Measurements from ENCODE around the gene HIVEP3.
"Not testable (repeated sequence)": the region's sequence is repeated elsewhere in the genome, so short reads cannot be mapped to it uniquely, and the experiment has no call there.

The HIVEP3 gene

DNA sequence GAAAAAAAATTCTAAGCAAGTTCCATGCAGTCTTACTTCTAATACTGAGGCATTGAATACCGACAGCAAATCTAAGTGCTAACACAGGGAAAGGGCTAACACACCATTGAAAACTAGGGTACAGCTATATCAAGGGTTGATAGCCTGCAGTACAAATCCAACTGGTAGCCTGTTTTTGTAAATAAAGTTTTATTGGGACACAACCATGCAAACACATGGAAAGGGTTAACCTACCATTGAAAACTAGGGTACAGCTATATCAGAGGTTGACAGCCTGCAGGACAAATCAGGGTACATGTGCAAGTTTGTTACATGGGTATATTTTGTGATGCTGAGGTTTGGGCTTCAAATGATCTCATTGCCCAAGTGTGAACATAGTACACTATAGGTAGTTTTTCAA is 212.9 kb downstream of the HIVEP3 start:
- no peak for DNase-seq

DNA sequence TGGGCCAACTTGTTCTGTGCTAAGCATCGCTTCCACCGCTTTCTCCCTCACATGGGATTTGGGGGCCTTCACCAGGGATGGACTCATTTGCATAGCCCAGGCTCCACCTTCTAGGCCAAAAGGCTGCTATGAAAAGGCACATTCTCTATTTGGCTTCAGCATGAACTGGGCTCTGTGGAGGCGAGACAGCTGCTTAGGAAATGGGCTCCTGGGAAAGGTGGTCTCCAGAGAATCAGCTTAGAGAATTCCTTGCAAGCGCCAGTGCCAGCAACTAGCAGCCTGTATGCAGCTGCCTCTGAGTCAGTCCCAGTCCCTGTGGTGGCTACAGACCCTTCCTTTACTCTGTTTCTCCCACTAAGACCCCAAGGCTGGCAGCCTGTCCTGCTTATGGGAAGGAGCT is 214.5 kb downstream of the HIVEP3 start:
- no peak for DNase-seq

- DNase-seq = no peak
These were observed 216.0 kb downstream of the HIVEP3 start for GRCh38 chr1:41702771-41703170.

GRCh38 chr1:41700986-41701535 is 217.7 kb downstream of the HIVEP3 start:
- no peak for DNase-seq

DNA sequence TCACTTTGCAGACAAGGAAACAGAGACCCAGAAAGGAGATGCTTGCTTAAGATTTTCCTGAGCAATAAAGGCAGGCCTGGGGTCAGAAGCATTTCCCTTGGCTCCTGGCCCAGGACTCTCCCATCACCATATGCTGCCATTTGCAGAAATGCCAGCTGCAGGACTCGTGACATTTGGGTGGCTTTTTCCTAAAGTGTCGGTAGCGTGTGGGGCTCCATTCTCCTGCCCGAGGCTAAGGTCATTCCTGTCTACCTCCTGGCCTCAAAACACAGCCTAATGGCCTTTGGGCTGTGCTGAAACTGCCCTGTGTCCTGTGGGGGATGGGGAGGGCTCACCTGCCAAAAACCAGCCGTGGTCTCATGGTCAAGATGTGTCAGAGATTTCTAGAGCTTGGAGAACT is 218.1 kb downstream of the HIVEP3 start:
- no peak for DNase-seq

GRCh38 chr1:41699861-41700248 is 218.9 kb downstream of the HIVEP3 start:
- DNase-seq = no peak

- DNase-seq = no peak
These were observed 219.5 kb downstream of the HIVEP3 start for GRCh38 chr1:41698916-41699860.

DNA sequence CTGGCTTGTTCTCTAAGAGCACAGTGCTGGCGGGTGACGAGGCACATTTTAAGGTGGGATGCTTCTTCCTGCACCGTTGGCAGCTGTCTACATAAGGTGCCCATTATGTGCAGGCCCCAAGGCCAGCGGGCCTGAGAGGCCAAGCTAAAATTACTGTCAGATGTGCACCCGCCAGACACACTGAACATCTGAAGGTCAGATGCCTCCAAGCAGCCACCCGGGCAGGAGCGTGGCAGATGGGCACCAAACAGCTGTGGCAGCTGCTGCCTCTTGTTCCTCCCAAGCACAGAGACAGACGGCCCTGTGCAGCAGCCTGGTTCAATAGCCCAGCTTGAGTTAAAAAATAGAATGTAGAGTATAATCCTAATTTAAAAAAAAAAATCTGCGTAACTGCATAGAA is 222.3 kb downstream of the HIVEP3 start:
- DNase-seq = no peak

- DNase-seq = peak; percentile 86
These were observed 223.5 kb downstream of the HIVEP3 start for GRCh38 chr1:41695118-41695745.

GRCh38 chr1:41691966-41692365 is 226.8 kb downstream of the HIVEP3 start:
- DNase-seq = not testable (repeated sequence)

GRCh38 chr1:41691424-41691823 is 227.3 kb downstream of the HIVEP3 start:
- DNase-seq = no peak

DNA sequence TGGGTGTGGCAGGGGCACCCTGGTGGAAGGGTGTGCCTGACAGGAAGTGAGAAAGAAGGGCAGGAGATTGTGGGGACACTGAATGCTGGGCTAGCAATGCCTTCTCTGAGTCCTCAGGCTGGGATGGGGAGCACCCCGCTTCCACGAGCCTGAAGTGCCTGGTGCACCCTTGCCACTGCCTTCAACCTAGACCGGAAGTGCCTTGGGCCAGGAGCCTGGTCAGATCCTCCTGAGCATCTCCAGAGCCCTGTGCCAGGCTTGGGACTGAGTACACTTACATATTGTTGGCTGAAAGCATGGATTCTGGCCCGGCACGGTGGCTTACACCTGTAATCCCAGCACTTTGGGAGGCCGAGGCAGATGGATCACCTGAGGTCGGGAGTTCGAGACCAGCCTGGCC is 228.4 kb downstream of the HIVEP3 start:
- DNase-seq = no peak

GRCh38 chr1:41689558-41689981 is 229.2 kb downstream of the HIVEP3 start:
- peak; percentile 20 for DNase-seq

- DNase-seq = no peak
These were observed 229.6 kb downstream of the HIVEP3 start for GRCh38 chr1:41689139-41689538.

DNA sequence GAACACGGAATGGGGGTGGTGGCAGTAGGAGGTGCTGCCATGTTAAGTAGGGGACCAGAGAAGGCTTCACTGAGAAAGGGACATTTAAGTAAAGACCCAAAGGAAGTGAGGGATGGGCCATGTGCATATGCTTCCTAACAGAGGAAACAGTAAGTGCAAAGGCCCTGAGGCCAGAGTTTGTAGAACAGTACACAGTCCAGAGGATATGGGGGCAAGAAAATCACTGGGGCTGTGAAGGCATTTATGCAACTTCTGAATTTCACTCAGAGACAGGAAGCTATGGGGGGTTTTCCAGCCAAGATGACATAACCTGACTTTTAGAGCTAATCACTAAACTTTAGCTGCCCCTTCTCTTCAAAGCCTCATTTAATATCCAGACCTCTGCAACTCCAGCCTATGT is 231.7 kb downstream of the HIVEP3 start:
- DNase-seq = no peak

DNA sequence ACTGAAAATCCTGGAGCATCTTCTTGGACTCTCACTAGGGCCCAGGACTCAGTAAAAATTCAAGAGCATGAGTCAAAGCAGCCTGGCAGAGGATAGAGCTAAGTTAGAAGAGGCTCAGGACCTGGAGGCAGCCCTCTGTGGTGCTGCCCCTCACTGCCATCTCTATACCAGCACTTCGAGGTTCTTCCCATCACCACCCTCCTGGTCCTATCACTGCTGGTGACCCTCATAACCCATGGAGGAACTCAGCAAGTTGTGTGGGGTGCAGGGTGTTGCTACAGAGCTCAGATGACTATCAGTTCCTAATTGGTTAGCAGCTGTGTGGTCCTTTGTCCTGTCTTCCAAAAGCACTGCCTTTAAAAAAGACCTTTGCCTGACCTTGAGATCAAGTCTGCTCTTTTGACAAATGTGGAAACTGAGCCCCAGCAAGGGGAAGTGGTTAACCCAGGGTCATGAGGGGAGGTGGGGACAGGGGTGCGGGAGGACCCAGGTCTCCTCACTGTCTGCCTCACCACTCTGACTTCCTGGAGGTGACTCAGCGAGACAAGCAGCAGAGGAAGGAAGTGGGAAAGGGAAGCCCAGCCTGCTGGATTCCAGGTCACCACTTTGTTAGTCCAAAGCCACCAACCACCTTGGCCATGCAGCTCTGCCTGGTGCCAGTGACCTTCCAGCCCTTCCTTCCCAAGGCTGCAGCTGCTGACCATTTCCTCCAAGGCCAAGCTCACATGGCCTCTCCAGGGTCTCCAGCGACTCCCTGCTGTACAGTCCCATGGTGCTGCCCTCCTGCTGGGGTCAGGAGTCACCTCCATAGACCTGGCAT is 234.8 kb downstream of the HIVEP3 start:
- DNase-seq = peak; percentile 43

DNA sequence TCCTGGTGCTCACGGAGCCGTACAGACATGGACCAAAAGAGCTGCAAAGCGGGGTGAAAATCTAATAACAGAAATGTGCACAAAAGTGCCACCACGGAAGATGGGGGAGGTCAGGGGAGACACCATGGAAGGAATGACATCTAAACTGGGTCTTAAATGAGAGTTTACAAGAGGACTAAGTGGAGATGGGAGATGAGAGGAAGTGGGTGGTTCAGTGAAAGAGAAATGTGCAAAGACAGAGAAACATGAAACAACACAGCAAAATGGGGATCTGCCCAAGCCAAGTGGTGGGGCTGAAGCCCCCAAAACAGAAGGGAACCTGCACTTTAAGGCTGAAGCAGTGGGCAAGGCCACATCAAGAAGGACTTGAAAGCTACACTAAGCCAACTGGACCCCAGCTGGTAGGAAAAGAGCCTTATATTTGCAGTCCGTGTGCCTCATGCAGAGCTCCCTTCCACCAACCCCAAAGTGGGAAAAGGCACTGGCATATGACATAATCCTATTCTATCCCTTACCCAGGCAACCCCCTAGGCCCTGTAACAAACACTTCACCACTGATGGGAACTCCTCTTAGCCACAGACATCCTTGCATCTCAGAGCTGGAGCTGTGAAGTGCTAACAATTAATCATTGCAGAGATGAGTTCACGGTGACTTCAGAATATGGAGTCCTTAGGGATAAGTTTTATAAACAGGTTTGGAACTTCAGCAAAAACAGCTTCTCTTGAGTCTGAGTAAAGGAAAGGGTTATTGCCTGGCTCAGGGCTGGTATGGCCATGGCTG is 235.7 kb downstream of the HIVEP3 start:
- no peak for DNase-seq

DNA sequence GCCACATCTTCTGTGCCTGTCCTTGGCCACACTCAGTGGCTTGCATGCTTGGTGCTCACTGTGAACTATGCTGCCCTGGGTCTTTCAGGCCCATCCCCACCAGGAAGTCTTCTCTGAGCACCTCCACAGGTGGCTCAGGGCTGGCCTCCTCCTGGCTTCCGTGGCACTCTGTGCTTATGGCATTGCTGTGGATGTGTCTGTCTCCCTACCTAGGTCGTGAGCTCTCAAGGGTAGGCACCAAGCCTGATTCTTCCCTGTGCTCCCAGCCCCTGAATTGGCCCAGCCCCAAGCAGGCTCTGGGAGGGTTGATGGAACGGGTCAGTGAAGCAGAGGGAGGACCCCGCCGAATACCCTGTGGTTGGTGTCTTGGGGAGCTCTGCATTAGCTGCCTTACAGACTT is 236.6 kb downstream of the HIVEP3 start:
- DNase-seq = no peak

- DNase-seq = no peak
These were observed 237.2 kb downstream of the HIVEP3 start for GRCh38 chr1:41681331-41682098.

DNA sequence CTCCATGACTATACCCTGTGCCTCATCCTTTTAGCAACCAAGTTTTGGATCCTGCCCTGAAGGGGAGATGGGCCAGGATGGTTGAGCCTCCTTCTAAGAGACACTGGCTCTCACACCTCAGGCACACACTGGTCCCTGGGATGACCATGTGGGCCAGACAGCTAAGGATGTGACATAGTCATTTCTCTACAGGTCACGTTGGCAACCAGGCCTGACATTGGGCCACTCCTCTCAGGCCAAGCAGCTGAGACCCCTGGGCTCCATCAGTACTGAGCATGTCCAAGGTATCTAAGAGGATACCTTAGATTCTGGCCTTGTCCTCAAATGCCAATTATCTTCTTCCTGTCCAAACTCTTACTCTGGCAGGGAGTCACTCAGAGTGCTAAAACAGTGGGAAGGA is 238.7 kb downstream of the HIVEP3 start:
- no peak for DNase-seq

- DNase-seq = no peak
These were observed 239.2 kb downstream of the HIVEP3 start for GRCh38 chr1:41679531-41679930.

All from hematopoietic multipotent progenitor cell treated with erythropoietin and hydrocortisone succinate and interleukin-3 and kit ligand, for 6 days (in vitro differentiated cells).